ENCODE data around the gene PIANP.

- no peak for TF ChIP-seq POLR2A (IDR thresholded peaks at IDR 0.05; ENCODE audit: low read depth)
- TF ChIP-seq, protein P1, sequence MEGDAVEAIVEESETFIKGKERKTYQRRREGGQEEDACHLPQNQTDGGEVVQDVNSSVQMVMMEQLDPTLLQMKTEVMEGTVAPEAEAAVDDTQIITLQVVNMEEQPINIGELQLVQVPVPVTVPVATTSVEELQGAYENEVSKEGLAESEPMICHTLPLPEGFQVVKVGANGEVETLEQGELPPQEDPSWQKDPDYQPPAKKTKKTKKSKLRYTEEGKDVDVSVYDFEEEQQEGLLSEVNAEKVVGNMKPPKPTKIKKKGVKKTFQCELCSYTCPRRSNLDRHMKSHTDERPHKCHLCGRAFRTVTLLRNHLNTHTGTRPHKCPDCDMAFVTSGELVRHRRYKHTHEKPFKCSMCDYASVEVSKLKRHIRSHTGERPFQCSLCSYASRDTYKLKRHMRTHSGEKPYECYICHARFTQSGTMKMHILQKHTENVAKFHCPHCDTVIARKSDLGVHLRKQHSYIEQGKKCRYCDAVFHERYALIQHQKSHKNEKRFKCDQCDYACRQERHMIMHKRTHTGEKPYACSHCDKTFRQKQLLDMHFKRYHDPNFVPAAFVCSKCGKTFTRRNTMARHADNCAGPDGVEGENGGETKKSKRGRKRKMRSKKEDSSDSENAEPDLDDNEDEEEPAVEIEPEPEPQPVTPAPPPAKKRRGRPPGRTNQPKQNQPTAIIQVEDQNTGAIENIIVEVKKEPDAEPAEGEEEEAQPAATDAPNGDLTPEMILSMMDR (IDR thresholded peaks at IDR 0.05), result no peak
- no peak for TF ChIP-seq POLR2AphosphoS5 (IDR thresholded peaks at IDR 0.05)
- TF ChIP-seq EP300 (IDR thresholded peaks at IDR 0.05), result no peak
Observed at GRCh38 chr12:6722863-6723262, 22.2 kb upstream of the PIANP start.
